Measurements from ENCODE around the gene NSMCE1. TPM values are rescaled to one million over a fixed set of nuclear protein-coding genes. Genes with fewer than 3 reads are reported as not detected.

The NSMCE1 gene
- total RNA-seq, 4 donors from 2014 or later: 6.2 to 90.8 (median 27.2) TPM

- Histone ChIP-seq H3K4me3 (no peak overlapping the region), H3K27me3 (no peaks in the 10 kb centered on the region), H3K4me1 (peaks cover 45 to 98% (median 59%) of the 10 kb centered on the region in 4 donors), H3K36me3 (no peaks in the 10 kb centered on the region), H3K27ac (peak overlapping the region; percentile 77 to 90 (median 82)), H3K9me3 (no peaks in the 10 kb centered on the region)
- DNase-seq: no peak
- TF ChIP-seq POLR2AphosphoS5 (IDR thresholded peaks at IDR 0.05) (peak in 1 of 3 donors; percentile 51), POLR2A (IDR thresholded peaks at IDR 0.05) (no peak), EP300 (IDR thresholded peaks at IDR 0.05; ENCODE audit: low read depth) (no peak)
- in situ Hi-C loops (cut with MboI; ENCODE audit: low pct_ligation_motif_present in 1 of 4, low pct_unique_long_range_greater_than_20kb in 1 of 4, low sequenced_read_pairs in 3 of 4) (loop anchor here in 2 of 4 donors (25.0 kb wide), 1 partner anchor 96 kb away; no protein-coding TSS in a partner anchor), intact Hi-C loops (cut with DNase I; ENCODE audit: low total_unique reads) (loop anchor here (5.0 kb wide), 1 partner anchor 76 kb away; no protein-coding TSS in a partner anchor)
- WGBS, 2 donors (ENCODE audit: low coverage in 1 of 2): 48 to 73% methylated on average over 4 to 6 of the region's 6 CpGs
Observed at GRCh38 chr16:27240948-27241531, 27.5 kb downstream of the NSMCE1 start.

- Histone ChIP-seq H3K27ac (peak overlapping the region; percentile 77 to 90 (median 82)), H3K36me3 (no peaks in the 10 kb centered on the region), H3K27me3 (no peaks in the 10 kb centered on the region), H3K4me1 (peaks cover 52 to 100% (median 63%) of the 10 kb centered on the region in 4 donors), H3K9me3 (no peaks in the 10 kb centered on the region), H3K4me3 (no peak overlapping the region)
- in situ Hi-C loops (cut with MboI; ENCODE audit: low pct_ligation_motif_present in 1 of 4, low pct_unique_long_range_greater_than_20kb in 1 of 4, low sequenced_read_pairs in 3 of 4): loop anchor here (10.0 to 25.0 kb wide), 3 partner anchors 75 to 125 kb away; partner anchors contain the start of gene IL4R (in 1 of the 4)
- no peak for TF ChIP-seq POLR2A (IDR thresholded peaks at IDR 0.05)
- TF ChIP-seq EP300 (IDR thresholded peaks at IDR 0.05; ENCODE audit: low read depth): no peak
- TF ChIP-seq CTCF (IDR thresholded peaks at IDR 0.05): no peak
- no peak for TF ChIP-seq POLR2AphosphoS5 (IDR thresholded peaks at IDR 0.05)
- intact Hi-C loops (cut with DNase I; ENCODE audit: low total_unique reads): loop anchor here (5.0 kb wide), 2 partner anchors 77 to 127 kb away; no protein-coding TSS in a partner anchor
- WGBS, 2 donors (ENCODE audit: low coverage in 1 of 2): 77% methylated on average over 9 of the region's 9 CpGs; no CpG with 5 or more reads in 1 of the 2 donors
- DNase-seq: no peak
Observed at GRCh38 chr16:27239906-27240655, 28.5 kb downstream of the NSMCE1 start.

GRCh38 chr16:27239026-27239425 is 29.5 kb downstream of the NSMCE1 start:
- 99% methylated on average over 5 of the region's 5 CpGs; no CpG with 5 or more reads in 1 of the 2 donors for whole genome bisulfite sequencing, 2 donors (ENCODE audit: low coverage in 1 of 2)
- TF ChIP-seq POLR2A (IDR thresholded peaks at IDR 0.05) (no peak), EP300 (IDR thresholded peaks at IDR 0.05; ENCODE audit: low read depth) (no peak), CTCF (IDR thresholded peaks at IDR 0.05) (no peak), POLR2AphosphoS5 (IDR thresholded peaks at IDR 0.05) (no peak)
- no peaks in the 10 kb centered on the region for H3K36me3 ChIP-seq
- H3K4me1 ChIP-seq: peaks cover 44 to 100% (median 68%) of the 10 kb centered on the region in 4 donors
- no peaks in the 10 kb centered on the region for H3K27me3 ChIP-seq
- intact Hi-C loops (cut with DNase I; ENCODE audit: low total_unique reads): loop anchor here (5.0 kb wide), 1 partner anchor 128 kb away; no protein-coding TSS in a partner anchor
- H3K9me3 ChIP-seq: no peaks in the 10 kb centered on the region
- no peak for DNase-seq
- no peak overlapping the region for H3K4me3 ChIP-seq
- in situ Hi-C loops (cut with MboI; ENCODE audit: low pct_ligation_motif_present in 1 of 4, low pct_unique_long_range_greater_than_20kb in 1 of 4, low sequenced_read_pairs in 3 of 4): loop anchor here (10.0 to 25.0 kb wide), 3 partner anchors 76 to 126 kb away; partner anchors contain the start of gene IL4R (in 1 of the 4)
- peak overlapping the region; percentile 77 to 90 (median 82) for H3K27ac ChIP-seq

GRCh38 chr16:27238591-27238990 is 30.0 kb downstream of the NSMCE1 start:
- no peak for DNase-seq
- H3K27ac ChIP-seq: peak overlapping the region; percentile 77 to 90 (median 82)
- TF ChIP-seq POLR2AphosphoS5 (IDR thresholded peaks at IDR 0.05) (no peak), POLR2A (IDR thresholded peaks at IDR 0.05) (no peak), EP300 (IDR thresholded peaks at IDR 0.05; ENCODE audit: low read depth) (no peak), CTCF (IDR thresholded peaks at IDR 0.05) (no peak)
- in situ Hi-C loops (cut with MboI; ENCODE audit: low pct_ligation_motif_present in 1 of 4, low pct_unique_long_range_greater_than_20kb in 1 of 4, low sequenced_read_pairs in 3 of 4) (loop anchor here (10.0 to 25.0 kb wide), 3 partner anchors 76 to 126 kb away; partner anchors contain the start of gene IL4R (in 1 of the 4)), intact Hi-C loops (cut with DNase I; ENCODE audit: low total_unique reads) (loop anchor here (5.0 kb wide), 1 partner anchor 129 kb away; no protein-coding TSS in a partner anchor)
- peaks cover 40 to 96% (median 65%) of the 10 kb centered on the region in 4 donors for H3K4me1 ChIP-seq
- WGBS, 2 donors (ENCODE audit: low coverage in 1 of 2): 92% methylated on average over 2 of the region's 2 CpGs; no CpG with 5 or more reads in 1 of the 2 donors
- no peaks in the 10 kb centered on the region for H3K27me3 ChIP-seq
- no peak overlapping the region for H3K4me3 ChIP-seq
- H3K36me3 ChIP-seq: no peaks in the 10 kb centered on the region
- H3K9me3 ChIP-seq: no peaks in the 10 kb centered on the region

All from transverse colon (tissue), 4 donors.